Neural crest cell (in vitro differentiated cells): ENCODE data around the gene MICALL2. TPM values are rescaled to one million over a fixed set of nuclear protein-coding genes. Genes with fewer than 3 reads are reported as not detected.

Experiments used
- DNase-seq: peaks from one replicate; pipeline ENCODE4 v3.0.0; 2021; ENCODE audit warnings: low read depth, mixed read lengths, low spot score
- H3K27ac Mint-ChIP-seq: one replicate; pipeline ENCODE4 v1.8.0; 2021; ENCODE audit warnings: mild to moderate bottlenecking, mixed read lengths; ENCODE audit not compliant: unreplicated experiment
- H3K27me3 Mint-ChIP-seq: 2 replicates; pipeline ENCODE4 v1.8.0; 2021; ENCODE audit warnings: low read depth, mild to moderate bottlenecking, mixed read lengths
- H3K36me3 Mint-ChIP-seq: 2 replicates; pipeline ENCODE4 v1.8.0; 2021; ENCODE audit warnings: low read depth, mild to moderate bottlenecking, mixed read lengths
- H3K4me1 Mint-ChIP-seq: 2 replicates; pipeline ENCODE4 v1.8.0; 2021; ENCODE audit warnings: mixed read lengths
- H3K4me3 Mint-ChIP-seq: one replicate; pipeline ENCODE4 v1.8.0; 2021; ENCODE audit warnings: mild to moderate bottlenecking, mixed read lengths
- H3K9me3 Mint-ChIP-seq: 2 replicates; pipeline ENCODE4 v1.8.0; 2021; ENCODE audit warnings: mixed read lengths
- total RNA-seq: library from RNA; stranded (reverse); gene quantifications from 2 replicates; pipeline ENCODE4 v1.2.1, GENCODE V29; 2021
- TF ChIP-seq, protein P1 (sequence below): fragments of 200-600 bp; sonication (generic); conservative IDR thresholded peaks from 2 replicates; pipeline ENCODE4 v1.5.0; 2021; ENCODE audit warnings: antibody characterized with exemption, mild to moderate bottlenecking

Gene MICALL2
- total RNA-seq, 1 donor from 2014 or later = 18.7 TPM

DNA sequence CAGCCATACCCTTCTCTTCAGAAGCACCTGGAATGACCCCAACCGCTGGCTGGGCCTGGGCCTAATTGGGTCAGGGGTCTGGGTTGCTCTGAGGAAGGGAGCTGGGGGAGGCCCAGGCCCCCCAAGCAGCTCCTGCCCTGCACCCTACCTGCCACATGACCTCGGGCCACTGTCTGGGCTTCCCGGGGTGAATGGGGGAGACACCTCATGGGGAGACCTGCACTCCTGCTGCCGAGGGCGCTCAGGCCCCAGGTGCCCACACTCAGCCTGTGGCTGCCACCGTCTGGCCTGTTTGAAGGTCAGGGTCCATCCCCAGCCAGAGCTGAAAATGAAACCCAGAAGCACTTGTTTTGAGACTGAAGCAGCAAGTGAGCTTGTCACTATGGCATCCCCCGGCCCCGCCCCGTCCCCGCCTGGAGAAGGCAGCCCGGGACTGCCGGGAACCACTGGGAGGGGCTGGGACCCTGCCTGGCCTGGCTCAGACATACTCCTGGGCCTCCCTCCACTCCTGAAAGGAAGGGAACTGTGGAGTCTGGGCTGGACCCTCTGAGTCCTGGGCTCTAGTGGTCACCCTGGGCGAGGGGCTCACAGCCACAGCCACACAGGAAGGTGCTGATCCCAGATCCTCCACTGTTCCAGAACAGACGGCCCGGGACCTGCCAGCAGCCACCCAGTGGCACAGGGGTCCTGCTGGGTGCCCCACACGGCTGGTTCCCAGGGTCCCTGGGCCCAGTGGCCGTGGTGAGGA is 7.4 kb upstream of the MICALL2 start:
- no peak overlapping the region for H3K27ac Mint-ChIP-seq
- H3K27me3 Mint-ChIP-seq = peaks cover 3% of the 10 kb centered on the region
- no peaks in the 10 kb centered on the region for H3K36me3 Mint-ChIP-seq
- DNase-seq = peak; percentile 43
- TF ChIP-seq, protein P1, sequence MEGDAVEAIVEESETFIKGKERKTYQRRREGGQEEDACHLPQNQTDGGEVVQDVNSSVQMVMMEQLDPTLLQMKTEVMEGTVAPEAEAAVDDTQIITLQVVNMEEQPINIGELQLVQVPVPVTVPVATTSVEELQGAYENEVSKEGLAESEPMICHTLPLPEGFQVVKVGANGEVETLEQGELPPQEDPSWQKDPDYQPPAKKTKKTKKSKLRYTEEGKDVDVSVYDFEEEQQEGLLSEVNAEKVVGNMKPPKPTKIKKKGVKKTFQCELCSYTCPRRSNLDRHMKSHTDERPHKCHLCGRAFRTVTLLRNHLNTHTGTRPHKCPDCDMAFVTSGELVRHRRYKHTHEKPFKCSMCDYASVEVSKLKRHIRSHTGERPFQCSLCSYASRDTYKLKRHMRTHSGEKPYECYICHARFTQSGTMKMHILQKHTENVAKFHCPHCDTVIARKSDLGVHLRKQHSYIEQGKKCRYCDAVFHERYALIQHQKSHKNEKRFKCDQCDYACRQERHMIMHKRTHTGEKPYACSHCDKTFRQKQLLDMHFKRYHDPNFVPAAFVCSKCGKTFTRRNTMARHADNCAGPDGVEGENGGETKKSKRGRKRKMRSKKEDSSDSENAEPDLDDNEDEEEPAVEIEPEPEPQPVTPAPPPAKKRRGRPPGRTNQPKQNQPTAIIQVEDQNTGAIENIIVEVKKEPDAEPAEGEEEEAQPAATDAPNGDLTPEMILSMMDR = no peak
- H3K4me1 Mint-ChIP-seq = peaks cover 5% of the 10 kb centered on the region
- no peaks in the 10 kb centered on the region for H3K9me3 Mint-ChIP-seq
- no peak overlapping the region for H3K4me3 Mint-ChIP-seq

DNA sequence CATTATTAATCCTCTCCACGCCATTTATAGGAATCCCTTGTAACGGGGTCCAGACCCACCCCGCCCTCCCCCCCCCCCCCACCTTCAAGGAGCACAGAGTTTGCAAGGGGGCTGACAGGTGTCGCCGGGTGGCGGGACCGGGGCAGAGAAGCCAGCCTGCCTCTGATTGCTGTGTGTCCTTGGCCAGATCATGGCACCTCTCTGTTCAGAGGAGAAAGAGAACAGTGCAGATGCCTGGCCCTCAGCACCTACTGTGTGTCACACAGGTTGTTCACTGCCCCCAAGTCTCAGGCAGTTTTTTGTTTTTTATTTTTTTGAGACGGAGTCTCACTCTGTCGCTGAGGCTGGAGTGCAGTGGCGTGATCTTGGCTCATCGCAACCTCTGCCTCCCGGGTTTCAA is 5.4 kb upstream of the MICALL2 start:
- Mint-ChIP-seq H3K36me3 (no peaks in the 10 kb centered on the region), H3K9me3 (no peaks in the 10 kb centered on the region), H3K4me3 (no peak overlapping the region), H3K27me3 (peaks cover 3% of the 10 kb centered on the region), H3K27ac (no peak overlapping the region), H3K4me1 (peaks cover 5% of the 10 kb centered on the region)
- no peak for DNase-seq
- TF ChIP-seq, protein P1 = no peak

DNA sequence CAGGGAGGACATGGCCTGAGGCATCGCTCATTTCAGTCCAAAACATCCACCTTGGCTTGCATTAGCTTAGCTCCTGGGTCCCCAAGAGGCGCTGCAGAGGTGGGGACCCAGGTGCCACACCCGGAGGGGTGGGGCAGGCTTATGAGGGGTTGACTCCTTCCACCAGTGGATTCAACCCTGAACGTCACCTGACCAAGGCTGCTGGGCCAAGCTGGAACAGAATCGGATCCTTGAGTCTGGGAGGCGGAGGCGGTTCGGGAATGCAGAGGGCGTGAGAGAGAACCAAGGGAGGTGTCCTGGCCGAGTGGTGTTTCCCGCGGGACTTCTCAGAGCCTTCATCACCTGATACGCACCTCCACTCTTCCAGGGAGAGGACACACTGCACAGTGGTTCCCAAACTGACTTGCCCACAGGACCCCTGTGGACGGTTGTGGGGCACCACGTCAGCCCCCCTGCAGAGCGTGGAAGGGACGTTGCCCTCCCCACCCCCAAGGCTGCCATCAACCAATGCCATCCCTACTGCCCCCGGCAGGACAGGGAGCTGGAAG is 4.5 kb upstream of the MICALL2 start:
- no peak for DNase-seq
- no peak overlapping the region for H3K4me3 Mint-ChIP-seq
- H3K4me1 Mint-ChIP-seq = peaks cover 5% of the 10 kb centered on the region
- H3K9me3 Mint-ChIP-seq = no peaks in the 10 kb centered on the region
- no peak overlapping the region for H3K27ac Mint-ChIP-seq
- peaks cover 3% of the 10 kb centered on the region for H3K27me3 Mint-ChIP-seq
- TF ChIP-seq, protein P1 = no peak
- no peaks in the 10 kb centered on the region for H3K36me3 Mint-ChIP-seq

DNA sequence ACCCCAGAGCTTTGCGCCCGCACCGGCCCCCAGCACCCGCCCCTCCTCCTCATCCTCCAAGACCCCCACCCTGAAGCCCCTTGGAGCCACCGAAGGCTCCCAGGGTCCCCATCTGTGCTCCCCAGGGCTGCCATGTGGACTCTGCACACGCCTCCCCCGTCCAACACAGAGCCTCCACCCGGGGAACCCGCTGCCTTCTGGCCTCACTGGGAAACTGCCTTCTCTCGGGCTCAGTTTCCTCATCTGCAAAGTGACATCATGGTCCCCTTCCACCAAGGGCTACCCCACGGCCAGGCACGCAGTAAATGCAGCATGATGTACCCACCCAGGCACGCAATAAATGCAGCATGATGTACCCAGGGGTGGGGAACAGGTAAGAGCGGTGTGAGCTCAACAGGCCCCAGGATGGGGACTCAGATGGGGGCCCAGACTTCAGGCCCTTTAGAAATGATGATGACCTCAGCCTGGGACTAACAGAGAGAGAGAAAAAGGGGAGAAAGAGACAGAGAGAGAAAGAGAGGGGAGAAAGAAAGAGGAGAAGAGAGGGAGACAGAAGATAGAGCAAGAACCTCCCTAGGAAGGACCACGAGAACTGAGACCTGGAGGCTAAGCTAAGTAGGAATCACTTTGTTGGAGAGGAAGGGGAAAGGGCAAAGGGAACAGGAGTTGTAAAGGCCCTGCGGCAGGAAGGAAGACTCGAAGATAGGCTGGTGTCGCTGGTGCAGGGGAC is 2.5 kb upstream of the MICALL2 start:
- DNase-seq = no peak
- H3K27ac Mint-ChIP-seq = no peak overlapping the region
- peak overlapping the region; percentile 24 for H3K4me3 Mint-ChIP-seq
- no peaks in the 10 kb centered on the region for H3K36me3 Mint-ChIP-seq
- H3K9me3 Mint-ChIP-seq = no peaks in the 10 kb centered on the region
- H3K27me3 Mint-ChIP-seq = peaks cover 6% of the 10 kb centered on the region
- H3K4me1 Mint-ChIP-seq = peaks cover 19% of the 10 kb centered on the region
- TF ChIP-seq, protein P1 = no peak

DNA sequence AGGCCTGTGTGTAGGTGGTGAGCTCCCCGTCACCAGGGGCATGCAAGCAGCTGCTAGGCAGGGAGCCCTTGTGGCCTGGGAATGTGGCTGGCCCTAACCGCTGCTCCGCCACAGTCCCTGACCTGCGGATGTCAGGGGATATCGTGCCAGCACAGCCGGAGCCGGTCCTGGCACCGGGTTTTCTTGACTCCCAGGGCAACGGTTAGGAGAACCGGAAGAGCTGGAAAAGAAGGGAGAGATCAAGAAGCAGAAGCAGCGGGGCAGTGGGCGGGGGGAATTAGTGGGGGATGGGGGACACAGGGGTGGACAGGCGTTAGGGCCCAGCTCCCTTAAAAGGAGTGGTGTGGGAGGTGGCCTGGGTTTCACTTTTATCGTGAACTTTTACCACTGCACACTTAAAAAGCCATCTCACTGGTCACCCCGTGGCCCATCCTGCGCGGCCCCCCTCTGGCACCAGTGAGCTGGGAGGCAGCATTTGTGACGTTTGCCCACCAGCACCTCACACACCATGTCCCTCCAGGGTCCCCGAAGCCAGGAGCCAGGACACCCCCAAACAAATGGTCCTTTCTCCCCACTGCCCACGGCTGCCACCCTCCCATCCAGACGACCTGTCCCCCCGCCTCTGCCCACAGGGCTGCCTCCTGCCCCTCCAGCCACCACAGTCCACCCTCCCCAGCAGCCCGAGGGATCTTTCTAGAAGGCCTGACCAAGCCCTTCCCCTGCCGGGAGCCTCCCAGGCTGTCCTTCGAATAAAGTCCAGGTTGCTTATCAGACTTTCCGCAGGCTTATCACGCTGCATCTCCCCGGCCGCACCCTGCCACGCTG is 1.8 kb upstream of the MICALL2 start:
- TF ChIP-seq, protein P1 = no peak
- Mint-ChIP-seq H3K4me1 (peaks cover 21% of the 10 kb centered on the region), H3K27me3 (peaks cover 6% of the 10 kb centered on the region), H3K36me3 (no peaks in the 10 kb centered on the region), H3K4me3 (peak overlapping the region; percentile 15), H3K27ac (no peak overlapping the region), H3K9me3 (no peaks in the 10 kb centered on the region)
- no peak for DNase-seq
